ENCODE results near the gene MMP7.

MMP7 gene

GRCh38 chr11:102495161-102496042, 35.1 kb downstream of the MMP7 start:
- Mint-ChIP-seq H3K36me3 (ENCODE audit: low read depth) (no peaks in the 10 kb centered on the region), H3K27me3 (ENCODE audit: low read depth) (peaks cover 23% of the 10 kb centered on the region), H3K27ac (no peak overlapping the region), H3K4me1 (ENCODE audit: low read depth) (peaks cover 16% of the 10 kb centered on the region), H3K4me3 (no peak overlapping the region), H3K9me3 (no peaks in the 10 kb centered on the region)
- peak; percentile 17 for DNase-seq (ENCODE audit: low spot score)

GRCh38 chr11:102494216-102494615, 36.3 kb downstream of the MMP7 start:
- Mint-ChIP-seq H3K27ac (no peak overlapping the region), H3K9me3 (no peaks in the 10 kb centered on the region), H3K4me3 (no peak overlapping the region), H3K27me3 (ENCODE audit: low read depth) (peaks cover 19% of the 10 kb centered on the region), H3K36me3 (ENCODE audit: low read depth) (no peaks in the 10 kb centered on the region), H3K4me1 (ENCODE audit: low read depth) (peaks cover 18% of the 10 kb centered on the region)
- no peak for DNase-seq (ENCODE audit: low spot score)

- peaks cover 15% of the 10 kb centered on the region for H3K27me3 Mint-ChIP-seq (ENCODE audit: low read depth)
- no peak for DNase-seq (ENCODE audit: low spot score)
- no peaks in the 10 kb centered on the region for H3K9me3 Mint-ChIP-seq
- peaks cover 24% of the 10 kb centered on the region for H3K4me1 Mint-ChIP-seq (ENCODE audit: low read depth)
- no peaks in the 10 kb centered on the region for H3K36me3 Mint-ChIP-seq (ENCODE audit: low read depth)
- H3K27ac Mint-ChIP-seq, result no peak overlapping the region
- no peak overlapping the region for H3K4me3 Mint-ChIP-seq
Observed at GRCh38 chr11:102493524-102493923, 37.0 kb downstream of the MMP7 start.

GRCh38 chr11:102491969-102492368, 38.6 kb downstream of the MMP7 start:
- DNase-seq (ENCODE audit: low spot score), result no peak
- H3K27me3 Mint-ChIP-seq (ENCODE audit: low read depth), result peaks cover 6% of the 10 kb centered on the region
- H3K4me3 Mint-ChIP-seq, result no peak overlapping the region
- no peak overlapping the region for H3K27ac Mint-ChIP-seq
- H3K36me3 Mint-ChIP-seq (ENCODE audit: low read depth), result no peaks in the 10 kb centered on the region
- H3K4me1 Mint-ChIP-seq (ENCODE audit: low read depth), result peaks cover 34% of the 10 kb centered on the region
- H3K9me3 Mint-ChIP-seq, result no peaks in the 10 kb centered on the region

- H3K4me3 Mint-ChIP-seq, result no peak overlapping the region
- H3K4me1 Mint-ChIP-seq (ENCODE audit: low read depth), result peaks cover 26% of the 10 kb centered on the region
- H3K9me3 Mint-ChIP-seq, result no peaks in the 10 kb centered on the region
- DNase-seq (ENCODE audit: low spot score), result no peak
- no peaks in the 10 kb centered on the region for H3K36me3 Mint-ChIP-seq (ENCODE audit: low read depth)
- peaks cover 2% of the 10 kb centered on the region for H3K27me3 Mint-ChIP-seq (ENCODE audit: low read depth)
- H3K27ac Mint-ChIP-seq, result no peak overlapping the region
Observed at GRCh38 chr11:102489186-102490145, 41.1 kb downstream of the MMP7 start.

GRCh38 chr11:102488208-102488607, 42.3 kb downstream of the MMP7 start:
- peaks cover 2% of the 10 kb centered on the region for H3K27me3 Mint-ChIP-seq (ENCODE audit: low read depth)
- H3K4me1 Mint-ChIP-seq (ENCODE audit: low read depth), result peaks cover 26% of the 10 kb centered on the region
- H3K27ac Mint-ChIP-seq, result no peak overlapping the region
- H3K9me3 Mint-ChIP-seq, result no peaks in the 10 kb centered on the region
- no peak overlapping the region for H3K4me3 Mint-ChIP-seq
- H3K36me3 Mint-ChIP-seq (ENCODE audit: low read depth), result no peaks in the 10 kb centered on the region
- no peak for DNase-seq (ENCODE audit: low spot score)

- H3K27ac Mint-ChIP-seq, result no peak overlapping the region
- peaks cover 2% of the 10 kb centered on the region for H3K27me3 Mint-ChIP-seq (ENCODE audit: low read depth)
- no peaks in the 10 kb centered on the region for H3K9me3 Mint-ChIP-seq
Observed at GRCh38 chr11:102487214-102487613, 43.3 kb downstream of the MMP7 start.

GRCh38 chr11:102486584-102486983, 44.0 kb downstream of the MMP7 start:
- no peaks in the 10 kb centered on the region for H3K36me3 Mint-ChIP-seq (ENCODE audit: low read depth)
- H3K27ac Mint-ChIP-seq, result no peak overlapping the region
- H3K4me1 Mint-ChIP-seq (ENCODE audit: low read depth), result peaks cover 18% of the 10 kb centered on the region
- peaks cover under 1% of the 10 kb centered on the region for H3K27me3 Mint-ChIP-seq (ENCODE audit: low read depth)
- no peaks in the 10 kb centered on the region for H3K9me3 Mint-ChIP-seq
- DNase-seq (ENCODE audit: low spot score), result no peak
- no peak overlapping the region for H3K4me3 Mint-ChIP-seq

More at GRCh38 chr11:102487214-102487613, 43.3 kb downstream of the MMP7 start:
- Mint-ChIP-seq H3K36me3 (ENCODE audit: low read depth) (no peaks in the 10 kb centered on the region), H3K4me3 (no peak overlapping the region), H3K4me1 (ENCODE audit: low read depth) (peaks cover 21% of the 10 kb centered on the region)
- DNase-seq (ENCODE audit: low spot score), result no peak

- Mint-ChIP-seq H3K27ac (no peak overlapping the region), H3K36me3 (ENCODE audit: low read depth) (no peaks in the 10 kb centered on the region)
Observed at GRCh38 chr11:102485095-102485722, 45.3 kb downstream of the MMP7 start.

GRCh38 chr11:102482433-102482832, 48.1 kb downstream of the MMP7 start:
- Mint-ChIP-seq H3K36me3 (ENCODE audit: low read depth) (no peaks in the 10 kb centered on the region), H3K27me3 (ENCODE audit: low read depth) (no peaks in the 10 kb centered on the region), H3K27ac (no peak overlapping the region), H3K4me3 (no peak overlapping the region), H3K4me1 (ENCODE audit: low read depth) (peaks cover 24% of the 10 kb centered on the region), H3K9me3 (no peaks in the 10 kb centered on the region)
- no peak for DNase-seq (ENCODE audit: low spot score)

More at GRCh38 chr11:102485095-102485722, 45.3 kb downstream of the MMP7 start:
- no peaks in the 10 kb centered on the region for H3K9me3 Mint-ChIP-seq
- H3K4me3 Mint-ChIP-seq, result no peak overlapping the region
- peaks cover 18% of the 10 kb centered on the region for H3K4me1 Mint-ChIP-seq (ENCODE audit: low read depth)
- H3K27me3 Mint-ChIP-seq (ENCODE audit: low read depth), result no peaks in the 10 kb centered on the region
- no peak for DNase-seq (ENCODE audit: low spot score)

GRCh38 chr11:102479733-102480132, 50.8 kb downstream of the MMP7 start:
- H3K4me1 Mint-ChIP-seq (ENCODE audit: low read depth), result peaks cover 39% of the 10 kb centered on the region

GRCh38 chr11:102478673-102479299, 51.8 kb downstream of the MMP7 start:
- Mint-ChIP-seq H3K27ac (no peak overlapping the region), H3K4me1 (ENCODE audit: low read depth) (peaks cover 48% of the 10 kb centered on the region), H3K36me3 (ENCODE audit: low read depth) (peaks cover 3% of the 10 kb centered on the region), H3K4me3 (no peak overlapping the region), H3K27me3 (ENCODE audit: low read depth) (no peaks in the 10 kb centered on the region), H3K9me3 (no peaks in the 10 kb centered on the region)
- DNase-seq (ENCODE audit: low spot score), result no peak

More at GRCh38 chr11:102479733-102480132, 50.8 kb downstream of the MMP7 start:
- no peak overlapping the region for H3K4me3 Mint-ChIP-seq
- no peak overlapping the region for H3K27ac Mint-ChIP-seq
- no peaks in the 10 kb centered on the region for H3K9me3 Mint-ChIP-seq
- H3K27me3 Mint-ChIP-seq (ENCODE audit: low read depth), result no peaks in the 10 kb centered on the region
- no peak for DNase-seq (ENCODE audit: low spot score)
- H3K36me3 Mint-ChIP-seq (ENCODE audit: low read depth), result peaks cover 1% of the 10 kb centered on the region

- Mint-ChIP-seq H3K27me3 (ENCODE audit: low read depth) (no peaks in the 10 kb centered on the region), H3K36me3 (ENCODE audit: low read depth) (peaks cover 3% of the 10 kb centered on the region), H3K4me3 (peak overlapping the region; percentile 59), H3K4me1 (ENCODE audit: low read depth) (peaks cover 58% of the 10 kb centered on the region), H3K9me3 (no peaks in the 10 kb centered on the region), H3K27ac (peak overlapping the region; percentile 81)
- DNase-seq (ENCODE audit: low spot score), result no peak
Observed at GRCh38 chr11:102476812-102477211, 53.7 kb downstream of the MMP7 start.

Measured in T-helper 2 cell treated with Interferon-gamma antibody and Interleukin-4, amounts not matched to agents 5 μg/mL and 100 μg/mL, for 36 hours (primary cell).